ENCODE results near the gene ACSL3. TPM values are rescaled to one million over a fixed set of nuclear protein-coding genes. Genes with fewer than 3 reads are reported as not detected.

Gene ACSL3
- total RNA-seq, 1 donor from 2014 or later: 41.2 TPM

DNA sequence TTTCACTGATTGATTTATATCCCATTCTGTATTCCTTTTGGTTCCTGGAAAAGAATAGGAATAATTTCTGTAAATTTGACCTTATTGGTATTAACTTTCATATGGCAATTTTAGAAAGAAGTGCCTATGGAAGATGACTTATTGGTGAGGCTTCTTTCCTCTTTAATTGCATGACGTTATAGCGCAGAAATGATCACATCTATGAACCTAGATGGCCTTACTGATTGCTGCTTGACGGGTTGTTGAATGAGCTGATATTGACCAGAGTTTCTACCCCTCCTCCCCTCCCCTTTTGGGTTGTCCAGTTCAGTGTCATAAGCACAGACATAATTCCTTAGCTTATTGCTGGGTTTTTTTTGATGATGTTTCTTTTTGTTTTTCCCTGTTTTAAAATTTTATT is 14.6 kb downstream of the ACSL3 start:
- intact Hi-C loops (cut with micrococcal nuclease): no loop called here
- Mint-ChIP-seq H3K36me3 (ENCODE audit: low read depth) (no peaks in the 10 kb centered on the region), H3K4me1 (peaks cover 35% of the 10 kb centered on the region), H3K27ac (no peak overlapping the region), H3K4me3 (no peak overlapping the region), H3K27me3 (no peaks in the 10 kb centered on the region), H3K9me3 (no peaks in the 10 kb centered on the region)
- ATAC-seq (ENCODE audit: low read depth) (no peak), DNase-seq (no peak)
- TF ChIP-seq, protein P1, sequence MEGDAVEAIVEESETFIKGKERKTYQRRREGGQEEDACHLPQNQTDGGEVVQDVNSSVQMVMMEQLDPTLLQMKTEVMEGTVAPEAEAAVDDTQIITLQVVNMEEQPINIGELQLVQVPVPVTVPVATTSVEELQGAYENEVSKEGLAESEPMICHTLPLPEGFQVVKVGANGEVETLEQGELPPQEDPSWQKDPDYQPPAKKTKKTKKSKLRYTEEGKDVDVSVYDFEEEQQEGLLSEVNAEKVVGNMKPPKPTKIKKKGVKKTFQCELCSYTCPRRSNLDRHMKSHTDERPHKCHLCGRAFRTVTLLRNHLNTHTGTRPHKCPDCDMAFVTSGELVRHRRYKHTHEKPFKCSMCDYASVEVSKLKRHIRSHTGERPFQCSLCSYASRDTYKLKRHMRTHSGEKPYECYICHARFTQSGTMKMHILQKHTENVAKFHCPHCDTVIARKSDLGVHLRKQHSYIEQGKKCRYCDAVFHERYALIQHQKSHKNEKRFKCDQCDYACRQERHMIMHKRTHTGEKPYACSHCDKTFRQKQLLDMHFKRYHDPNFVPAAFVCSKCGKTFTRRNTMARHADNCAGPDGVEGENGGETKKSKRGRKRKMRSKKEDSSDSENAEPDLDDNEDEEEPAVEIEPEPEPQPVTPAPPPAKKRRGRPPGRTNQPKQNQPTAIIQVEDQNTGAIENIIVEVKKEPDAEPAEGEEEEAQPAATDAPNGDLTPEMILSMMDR (IDR thresholded peaks at IDR 0.05): no peak
- ChIA-PET POLR2A (interaction anchor here (1.2 kb wide), 1 partner anchor 14 kb away, joined by 4 read pairs; the partner anchor contains the start of gene ACSL3), CTCF (no interaction called here)

DNA sequence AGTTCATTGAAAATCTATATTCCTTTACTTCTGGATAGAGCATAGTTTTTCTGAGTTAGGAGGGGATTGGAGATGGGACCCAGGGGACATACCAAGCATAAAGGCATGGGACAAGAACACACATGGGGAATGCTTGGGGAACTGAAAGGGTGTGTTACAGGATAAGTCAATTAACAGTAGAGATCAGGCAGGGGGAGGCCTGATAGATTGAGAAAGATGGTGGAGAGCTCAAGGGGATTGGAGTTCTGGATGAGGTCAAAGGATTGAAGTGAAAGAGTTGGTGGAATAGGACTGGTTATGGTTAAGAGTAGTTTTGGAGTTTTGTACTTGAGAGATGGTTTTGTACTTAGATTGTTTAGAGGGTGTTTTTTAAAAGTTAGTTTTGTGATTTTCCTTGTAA is 16.1 kb downstream of the ACSL3 start:
- intact Hi-C loops (cut with micrococcal nuclease): loop anchor here (1.0 to 2.0 kb wide), 2 partner anchors 10 to 14 kb away; no protein-coding TSS in a partner anchor
- H3K9me3 Mint-ChIP-seq: no peaks in the 10 kb centered on the region
- H3K4me1 Mint-ChIP-seq: peaks cover 37% of the 10 kb centered on the region
- no peak overlapping the region for H3K4me3 Mint-ChIP-seq
- no peaks in the 10 kb centered on the region for H3K36me3 Mint-ChIP-seq (ENCODE audit: low read depth)
- TF ChIP-seq, protein P1 (IDR thresholded peaks at IDR 0.05): no peak
- ChIA-PET POLR2A (no interaction called here), CTCF (interaction anchor here (0.6 to 1.1 kb wide), 2 partner anchors 26 to 1406 kb away, joined by 3 to 5 read pairs; no protein-coding TSS in a partner anchor)
- ATAC-seq (ENCODE audit: low read depth) (no peak), DNase-seq (no peak)
- H3K27ac Mint-ChIP-seq: no peak overlapping the region
- H3K27me3 Mint-ChIP-seq: no peaks in the 10 kb centered on the region

DNA sequence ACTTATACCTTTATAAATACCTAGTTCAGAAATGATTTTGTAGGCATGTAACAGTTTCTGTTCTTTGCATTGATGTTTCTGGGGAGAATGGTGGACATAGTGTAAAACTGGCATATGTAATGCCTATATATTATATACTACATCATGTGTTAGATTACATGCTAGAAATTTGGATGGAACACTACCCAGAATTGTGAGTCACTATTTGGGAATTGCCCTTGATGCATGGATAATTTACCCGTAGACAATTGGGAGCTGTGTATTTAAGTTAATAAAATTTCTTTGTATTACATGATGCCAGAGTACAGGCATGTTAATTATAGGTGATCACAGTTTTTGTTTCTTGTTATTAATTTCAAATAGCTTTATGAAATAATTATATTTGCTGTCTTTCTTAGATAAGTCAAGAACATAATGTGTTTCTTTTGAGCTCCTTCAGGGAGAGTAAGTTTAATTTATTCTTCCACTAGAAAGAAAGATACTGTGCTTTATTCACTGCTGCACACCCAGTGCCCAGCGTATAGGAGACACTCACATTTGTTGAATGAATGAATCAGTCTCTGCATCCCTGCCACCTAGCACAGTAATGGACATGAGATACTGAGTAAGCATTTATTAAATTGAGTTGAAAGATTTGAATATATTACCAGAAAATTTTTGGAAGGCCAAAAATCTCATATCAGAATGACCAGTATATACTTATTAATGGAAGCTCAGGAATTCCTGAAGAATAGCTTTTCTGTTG is 16.9 kb downstream of the ACSL3 start:
- Mint-ChIP-seq H3K36me3 (ENCODE audit: low read depth) (no peaks in the 10 kb centered on the region), H3K27me3 (no peaks in the 10 kb centered on the region), H3K4me1 (peaks cover 36% of the 10 kb centered on the region), H3K27ac (no peak overlapping the region), H3K4me3 (no peak overlapping the region), H3K9me3 (no peaks in the 10 kb centered on the region)
- ChIA-PET CTCF (interaction anchor here (0.8 kb wide), 1 partner anchor 187 kb away, joined by 3 read pairs; no protein-coding TSS in a partner anchor), POLR2A (no interaction called here)
- intact Hi-C loops (cut with micrococcal nuclease): loop anchor here (1.0 to 2.0 kb wide), 2 partner anchors 10 to 15 kb away; no protein-coding TSS in a partner anchor
- ATAC-seq (ENCODE audit: low read depth) (no peak), DNase-seq (no peak)
- TF ChIP-seq, protein P1 (IDR thresholded peaks at IDR 0.05): no peak

DNA sequence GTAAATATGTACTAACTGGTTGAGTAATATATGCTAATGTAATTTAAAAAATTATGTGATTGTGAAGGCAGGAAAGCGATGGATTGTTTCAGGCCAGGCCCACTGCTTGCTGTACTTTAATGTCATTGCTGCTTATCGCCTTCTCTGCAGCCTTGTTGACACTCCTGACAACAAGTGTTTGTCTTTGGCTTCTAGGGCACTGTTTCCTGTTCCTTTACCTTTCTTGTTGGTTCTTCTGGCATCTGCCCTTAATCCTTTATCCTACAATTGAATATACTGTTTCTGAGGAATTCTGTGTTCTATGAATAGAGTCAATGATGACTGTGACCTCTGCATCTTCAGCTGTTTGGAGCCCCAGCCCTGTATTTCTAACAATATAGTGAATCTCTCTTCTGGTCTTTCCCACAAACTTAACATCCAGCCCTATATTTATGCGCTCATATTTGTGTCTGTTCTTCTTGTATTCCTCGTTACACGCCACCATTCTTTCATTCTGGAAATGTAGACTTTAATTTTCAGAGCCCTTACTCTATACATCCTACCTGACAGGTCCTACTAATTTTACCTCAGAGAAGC is 17.6 kb downstream of the ACSL3 start:
- intact Hi-C loops (cut with micrococcal nuclease): no loop called here
- Mint-ChIP-seq H3K27me3 (no peaks in the 10 kb centered on the region), H3K4me1 (peaks cover 34% of the 10 kb centered on the region), H3K36me3 (ENCODE audit: low read depth) (no peaks in the 10 kb centered on the region), H3K9me3 (no peaks in the 10 kb centered on the region), H3K27ac (no peak overlapping the region), H3K4me3 (no peak overlapping the region)
- ATAC-seq (ENCODE audit: low read depth) (no peak), DNase-seq (no peak)
- CTCF ChIA-PET: interaction anchor here (0.8 kb wide), 1 partner anchor 188 kb away, joined by 3 read pairs; no protein-coding TSS in a partner anchor
- POLR2A ChIA-PET: no interaction called here
- TF ChIP-seq, protein P1 (IDR thresholded peaks at IDR 0.05): no peak

DNA sequence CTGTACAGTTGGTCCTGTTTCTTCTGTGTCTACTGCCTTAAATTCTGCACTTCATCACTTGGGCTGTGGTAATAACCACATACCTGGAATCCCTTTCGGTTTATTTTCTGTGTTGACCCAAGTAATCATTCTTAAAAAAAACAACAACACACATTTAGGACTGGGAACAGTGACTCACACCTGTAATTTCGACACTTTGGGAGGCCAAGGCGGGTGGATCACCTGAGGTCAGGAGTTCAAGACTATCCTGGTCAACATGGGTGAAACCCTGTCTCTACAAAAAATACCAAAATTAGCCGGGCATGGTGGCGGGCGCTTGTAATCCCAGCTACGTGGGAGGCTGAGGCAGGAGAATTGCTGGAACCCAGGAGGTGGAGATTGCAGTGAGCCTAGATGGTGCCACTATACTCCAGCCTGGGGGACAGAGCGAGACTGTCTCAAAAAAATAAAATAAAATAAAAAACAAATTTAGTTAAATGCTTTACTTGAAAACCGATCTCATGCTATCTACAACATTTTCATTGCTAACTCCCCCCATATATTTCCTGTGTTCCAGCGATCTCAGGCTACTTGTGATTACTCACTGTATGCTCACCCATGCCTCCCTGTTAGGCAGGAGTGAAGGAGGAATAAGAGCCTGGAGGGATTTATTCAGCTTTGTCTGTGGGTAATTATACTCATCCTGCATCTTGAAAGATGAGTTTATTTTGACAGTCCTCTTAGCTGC is 18.2 kb downstream of the ACSL3 start:
- DNase-seq (no peak), ATAC-seq (ENCODE audit: low read depth) (no peak)
- ChIA-PET CTCF (no interaction called here), POLR2A (no interaction called here)
- Mint-ChIP-seq H3K27ac (no peak overlapping the region), H3K9me3 (no peaks in the 10 kb centered on the region), H3K27me3 (no peaks in the 10 kb centered on the region), H3K36me3 (ENCODE audit: low read depth) (no peaks in the 10 kb centered on the region), H3K4me1 (peaks cover 34% of the 10 kb centered on the region), H3K4me3 (no peak overlapping the region)
- TF ChIP-seq, protein P1 (IDR thresholded peaks at IDR 0.05): no peak
- intact Hi-C loops (cut with micrococcal nuclease): no loop called here
